DMS114 treated with DMSO at 0.1 percent for 48 hours (cell line): ENCODE measurements around the gene UBASH3A.

Experiments used
- DNase-seq: peaks from one replicate; lab custom pipeline; 2025; ENCODE audit not compliant: unreplicated experiment; lab: John Stamatoyannopoulos, UW

UBASH3A gene

DNA sequence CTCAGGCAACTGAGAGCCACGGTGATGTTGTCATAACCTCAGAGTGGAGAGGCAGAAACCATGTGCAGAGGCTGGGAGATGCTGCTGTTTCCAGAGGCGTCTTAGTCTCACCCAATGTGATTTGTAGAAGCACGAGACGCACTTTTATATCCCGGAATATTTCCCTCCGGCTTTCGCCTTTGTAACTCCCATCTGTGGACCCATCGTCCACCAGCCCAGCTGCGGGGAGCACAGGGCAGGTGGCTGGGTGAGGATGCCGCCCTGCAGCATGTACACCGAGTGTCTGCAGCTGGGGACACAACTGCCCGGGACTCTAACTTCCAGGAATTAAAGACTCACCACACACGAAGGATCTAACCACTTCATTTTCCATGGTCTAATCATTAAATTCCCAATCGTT, 43.5 kb downstream of the UBASH3A start:
- no peak for DNase-seq

- DNase-seq, result no peak
These were observed 44.0 kb downstream of the UBASH3A start for GRCh38 chr21:42447732-42448131.

- DNase-seq, result no peak
These were observed 45.0 kb downstream of the UBASH3A start for GRCh38 chr21:42448686-42449085.

- DNase-seq, result no peak
These were observed 48.2 kb downstream of the UBASH3A start for GRCh38 chr21:42451941-42452340.

DNA sequence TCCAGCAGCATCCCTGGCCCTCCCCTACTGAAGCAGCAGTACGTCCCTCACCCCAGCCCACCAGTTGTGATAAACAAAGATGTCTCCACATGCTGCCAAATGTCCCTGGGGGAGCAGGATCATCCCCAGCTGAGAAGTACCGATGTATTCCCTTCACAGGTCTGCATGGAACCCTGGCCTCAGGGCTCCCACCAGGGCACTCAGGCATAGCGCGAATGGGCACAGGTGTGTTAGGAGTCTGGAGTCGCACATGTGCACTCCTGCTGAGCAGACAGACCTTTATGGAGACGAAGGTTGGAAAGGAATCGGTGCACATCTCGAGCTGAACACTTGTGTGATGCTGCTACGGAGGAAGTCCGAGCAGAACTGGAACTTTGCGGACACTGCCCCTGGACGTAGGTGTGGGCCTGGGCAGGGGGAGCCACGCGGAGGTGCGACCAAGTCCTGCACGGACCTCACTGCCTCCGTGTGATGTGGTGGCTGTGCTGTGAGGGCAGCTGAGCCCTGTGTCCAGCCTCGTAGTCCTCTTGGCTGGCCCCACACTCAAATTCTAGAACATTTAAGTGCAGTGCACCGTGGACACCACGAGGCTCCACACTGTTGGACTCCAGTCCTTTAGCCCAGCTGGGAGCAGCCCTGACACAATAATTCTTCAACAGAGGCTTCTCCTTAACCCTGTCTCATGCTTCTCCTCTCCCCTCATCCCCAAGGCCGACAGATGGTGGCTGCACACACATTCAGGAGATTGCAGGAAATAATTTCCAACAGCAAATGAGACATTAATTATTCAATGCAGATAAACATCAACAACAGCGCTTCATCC, 48.9 kb downstream of the UBASH3A start:
- DNase-seq, result no peak

DNA sequence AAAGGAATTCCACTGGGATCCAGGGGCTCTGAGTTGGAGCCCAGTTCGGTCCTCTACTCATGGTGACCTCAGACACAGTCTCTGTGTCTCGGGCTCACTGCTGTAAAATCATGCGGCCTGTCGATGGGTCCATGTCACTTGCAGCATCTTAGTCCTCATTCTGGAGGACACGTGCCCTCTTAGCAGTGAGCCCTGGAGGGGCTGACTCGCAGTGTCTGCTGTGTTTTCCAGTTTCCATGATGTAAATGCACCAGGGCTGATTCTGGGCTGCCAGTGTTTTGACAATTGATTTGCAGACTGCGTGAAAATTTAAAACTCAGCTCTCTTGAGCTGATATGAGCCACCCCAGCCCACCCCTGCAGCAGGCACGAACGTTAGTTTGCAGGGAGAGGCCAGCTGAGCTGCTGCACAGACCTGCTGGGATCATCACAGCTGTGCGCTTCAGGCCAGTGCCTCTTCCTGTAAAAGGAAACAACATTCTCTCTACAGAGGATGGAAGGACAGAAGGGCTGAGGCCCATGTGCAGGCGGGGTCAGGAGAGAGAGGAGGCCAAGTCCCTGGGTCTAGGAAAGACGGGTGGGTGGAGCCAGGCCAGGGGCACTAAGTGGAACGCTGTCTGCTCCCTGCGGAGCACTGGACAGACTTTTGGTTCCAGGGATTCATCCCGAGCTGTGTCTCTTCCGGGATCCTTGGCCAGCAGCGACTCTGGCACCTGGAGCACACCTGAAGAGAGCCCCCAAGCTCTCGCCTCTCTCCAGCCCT, 49.7 kb downstream of the UBASH3A start:
- DNase-seq, result no peak

- no peak for DNase-seq
These were observed 50.4 kb downstream of the UBASH3A start for GRCh38 chr21:42453986-42454570.

GRCh38 chr21:42454786-42455185, 51.1 kb downstream of the UBASH3A start:
- no peak for DNase-seq

GRCh38 chr21:42455196-42455595, 51.5 kb downstream of the UBASH3A start:
- no peak for DNase-seq

DNA sequence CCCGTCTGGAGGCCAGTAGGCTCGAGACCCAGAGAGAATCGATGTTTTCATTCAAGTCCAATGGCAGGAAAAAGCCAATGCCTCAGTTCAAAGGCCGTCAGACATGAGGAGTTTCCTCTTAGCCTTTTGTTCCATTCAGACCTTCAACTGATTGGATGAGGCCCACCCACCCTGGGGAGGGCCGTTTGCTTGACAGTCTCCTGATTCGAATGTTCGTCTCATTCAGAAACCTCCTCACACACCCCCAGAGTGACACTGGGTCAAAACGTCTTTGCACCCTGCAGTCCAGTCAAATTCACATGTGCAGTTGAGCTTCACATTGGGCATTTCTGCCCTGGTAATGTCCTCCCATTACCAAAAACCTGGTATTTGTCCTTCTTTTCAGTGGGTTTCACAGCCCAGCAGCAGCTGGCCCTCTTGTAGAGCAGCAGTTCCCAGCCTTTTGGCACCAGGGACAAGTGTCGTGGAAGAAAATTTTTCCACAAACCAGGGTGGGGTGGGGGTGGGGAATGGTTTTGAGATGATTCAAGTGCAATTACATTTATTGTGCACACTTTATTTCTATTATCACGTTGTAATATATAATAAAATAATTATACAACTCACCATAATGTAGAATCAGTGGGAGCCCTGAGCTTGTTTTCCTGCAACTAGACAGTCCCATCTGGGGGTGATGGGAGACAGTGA, 52.2 kb downstream of the UBASH3A start:
- DNase-seq, result no peak

DNA sequence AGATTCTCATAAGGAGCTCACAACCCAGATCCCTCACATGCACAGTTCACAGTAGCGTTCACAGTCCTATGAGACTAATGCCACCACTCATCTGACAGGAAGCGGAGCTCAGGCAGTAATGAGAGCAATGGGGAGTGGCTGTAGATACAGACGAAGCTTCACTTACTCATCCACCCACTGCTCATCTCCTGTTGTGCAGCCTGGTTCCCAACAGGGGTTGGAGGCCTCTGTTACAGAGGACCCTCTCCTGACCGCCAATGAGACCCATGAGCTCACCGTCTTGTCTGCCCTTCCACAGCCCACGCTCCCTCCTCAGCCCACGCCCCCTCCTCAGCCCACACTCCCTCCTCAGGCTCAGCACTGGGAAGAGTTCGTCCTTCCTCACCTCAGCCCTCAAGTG, 52.8 kb downstream of the UBASH3A start:
- no peak for DNase-seq

- no peak for DNase-seq
These were observed 55.4 kb downstream of the UBASH3A start for GRCh38 chr21:42459082-42459460.

DNA sequence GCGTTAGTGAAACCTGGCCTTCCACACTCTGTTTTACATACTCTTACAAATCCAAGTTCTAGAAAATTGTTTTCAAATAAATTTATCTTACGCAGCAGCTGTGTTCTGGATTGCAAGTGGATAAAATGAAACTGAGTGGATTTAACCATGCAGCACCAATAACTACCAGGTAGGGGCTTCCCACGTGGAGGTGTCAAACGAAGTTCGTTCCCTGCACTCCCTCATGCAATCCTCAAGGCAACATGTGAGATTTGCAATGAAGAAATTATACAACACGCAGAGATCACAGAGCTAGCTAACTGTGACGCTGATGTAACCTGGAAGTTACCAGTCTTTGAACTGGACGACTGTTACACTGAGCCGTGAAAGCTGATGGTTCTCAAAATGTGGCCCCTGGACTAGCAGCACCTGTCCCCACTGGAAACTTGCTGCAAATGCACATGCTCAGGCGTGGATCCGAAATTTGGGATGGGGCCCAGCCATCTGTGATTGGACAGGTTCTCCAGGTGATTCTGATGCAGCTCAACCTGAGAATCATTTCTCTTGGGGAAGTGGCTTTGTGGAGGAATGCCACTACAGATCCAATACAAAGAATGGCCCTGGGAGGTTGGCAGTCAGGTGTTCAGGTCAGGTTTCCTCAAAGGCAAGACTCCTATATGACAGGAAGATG, 56.0 kb downstream of the UBASH3A start:
- no peak for DNase-seq

- DNase-seq, result no peak
These were observed 56.9 kb downstream of the UBASH3A start for GRCh38 chr21:42460391-42461184.

DNA sequence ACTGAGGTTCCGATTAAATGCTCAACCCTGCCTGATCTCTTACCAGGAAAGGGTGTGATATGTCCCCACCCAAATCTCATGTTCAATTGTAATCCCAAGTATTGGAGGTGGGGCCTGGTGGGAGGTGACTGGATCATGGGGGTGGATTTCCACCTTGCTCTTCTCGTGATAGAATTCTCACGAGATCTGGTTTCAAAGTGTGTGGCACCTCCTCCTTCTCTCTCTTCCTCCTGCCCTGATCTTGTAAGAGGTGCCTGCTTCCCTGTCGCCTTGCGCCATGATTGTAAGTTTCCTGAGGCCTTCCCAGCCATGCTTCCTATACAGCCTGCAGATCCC, 57.5 kb downstream of the UBASH3A start:
- no peak for DNase-seq

- no peak for DNase-seq
These were observed 58.5 kb downstream of the UBASH3A start for GRCh38 chr21:42461881-42462877.

DNA sequence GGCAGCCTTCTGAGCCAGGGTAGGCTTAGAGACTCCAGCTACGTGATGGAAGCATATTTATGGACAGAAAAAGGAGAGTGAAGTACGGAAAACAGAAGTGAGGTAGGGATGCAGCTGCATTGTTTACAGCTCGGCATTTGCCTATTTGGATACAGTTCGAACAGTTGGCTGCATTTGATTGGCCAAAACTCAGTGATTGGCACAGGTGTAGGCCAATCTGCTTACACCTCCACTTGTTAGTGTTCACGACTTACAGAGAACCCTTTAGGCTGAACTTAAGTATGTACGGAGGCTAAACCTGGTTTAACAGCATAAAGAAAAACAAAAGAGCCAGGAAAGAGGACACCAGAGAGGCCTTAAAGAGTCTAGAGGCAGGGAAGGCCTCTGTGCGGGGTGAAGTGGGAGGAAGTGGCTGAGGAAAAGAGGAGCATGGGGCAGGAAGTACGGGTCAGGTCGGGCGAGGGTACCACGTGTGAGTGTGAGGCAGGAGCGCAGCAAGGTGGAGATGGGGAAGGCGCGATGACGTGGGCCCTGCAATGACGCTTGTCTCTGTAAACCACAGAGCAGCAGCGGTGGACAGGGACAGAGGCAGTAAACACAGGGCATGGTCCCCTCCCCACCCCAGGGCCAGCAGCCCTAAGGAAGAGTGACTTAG, 60.3 kb downstream of the UBASH3A start:
- no peak for DNase-seq

DNA sequence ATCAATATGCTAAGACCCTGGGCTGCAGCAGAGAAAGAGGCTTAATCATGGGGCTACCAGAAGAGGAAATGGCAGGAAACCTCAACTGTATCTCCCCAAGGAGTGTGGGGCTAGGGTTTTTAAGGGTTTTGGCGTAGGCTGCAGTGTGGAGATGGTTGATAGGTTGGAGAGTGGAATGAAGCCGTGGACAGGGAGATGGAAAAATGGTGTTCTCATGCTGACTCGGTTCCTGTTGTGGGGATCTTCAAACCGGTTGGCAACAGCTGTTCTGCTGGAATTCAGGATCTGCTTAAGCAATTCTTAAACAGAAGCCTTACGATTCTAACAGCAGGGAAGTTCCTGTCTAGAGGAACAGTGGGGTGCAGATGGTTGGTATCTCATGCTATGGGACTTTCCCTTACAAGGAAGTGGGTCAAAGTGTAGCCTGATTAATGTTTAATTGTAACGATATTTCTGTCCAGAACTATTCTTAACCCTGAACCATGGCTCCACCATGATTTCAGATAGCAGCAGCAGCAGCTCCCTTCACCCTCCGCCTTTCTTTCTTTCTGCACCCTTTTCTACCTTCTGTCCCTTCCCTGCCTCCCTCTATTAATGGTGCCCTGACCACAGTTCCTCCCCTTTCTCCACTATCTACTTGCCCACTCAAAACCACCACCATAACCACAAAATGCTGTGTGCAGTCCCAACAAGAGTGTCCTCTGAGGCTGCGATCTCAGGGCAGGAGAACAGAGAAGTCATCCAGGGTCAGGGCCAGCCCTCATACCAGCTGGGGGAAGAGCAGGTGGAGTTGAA, 61.5 kb downstream of the UBASH3A start:
- no peak for DNase-seq
